Mammary epithelial cell (primary cell): ENCODE data around the gene SMARCA2.

Experiments
- CTCF ChIP-seq, 2 donors: IDR thresholded peaks in 1 of 2; conservative IDR thresholded peaks in 1 of 2; 2 replicates each; pipeline ENCODE4 v1.5.1; 2011 to 2012; ENCODE audit warnings: inconsistent platforms in 2 of 2, low read length in 2 of 2, mild to moderate bottlenecking in 2 of 2, control low read depth in 1 of 2, low read depth in 1 of 2; ENCODE audit not compliant: insufficient read depth in 1 of 2; ENCODE audit errors: extremely low read depth in 1 of 2
- EZH2 ChIP-seq: IDR thresholded peaks from 2 replicates; pipeline ENCODE4 v1.6.1; 2012; ENCODE audit warnings: low read length, inconsistent platforms, borderline replicate concordance

- no peak for TF ChIP-seq CTCF (conservative IDR thresholded peaks at IDR 0.05 in 1 of 2, IDR thresholded peaks at IDR 0.05 in 1 of 2; ENCODE audit: extremely low read depth in 1 of 2, insufficient read depth in 1 of 2, low read depth in 1 of 2, low read length in 2 of 2)
- no peak for TF ChIP-seq EZH2
Observed at GRCh38 chr9:2179567-2179966, 164.4 kb downstream of the SMARCA2 start.
